ENCODE results near the gene SLC16A7.

The SLC16A7 gene

DNA sequence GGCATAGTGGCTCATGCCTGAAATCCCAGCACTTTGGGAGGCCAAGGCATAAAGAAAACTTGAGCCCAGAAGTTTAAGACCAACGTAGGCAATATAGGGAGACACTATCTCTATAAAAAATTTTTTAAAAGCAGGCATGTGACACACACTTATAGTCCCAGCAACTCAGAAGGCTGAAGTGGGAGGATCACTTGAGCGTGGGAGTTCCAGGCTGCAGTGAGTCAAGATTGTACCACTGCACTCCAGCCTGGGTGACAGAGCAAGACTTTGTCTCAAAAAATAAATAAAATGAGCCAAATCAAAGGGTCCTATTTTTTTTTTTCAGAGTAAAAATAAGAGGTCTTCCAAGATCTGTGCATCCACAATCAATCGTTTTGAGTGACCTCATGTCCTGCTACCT is 237.6 kb downstream of the SLC16A7 start:
- H3K9me3 ChIP-seq (ENCODE audit: low read depth, low read length): no peaks in the 10 kb centered on the region
- TF ChIP-seq EZH2 (IDR thresholded peaks at IDR 0.05) (no peak), POLR2AphosphoS5 (IDR thresholded peaks at IDR 0.05; ENCODE audit: borderline replicate concordance, low read depth, low read length) (no peak), FOXP2 (optimal IDR thresholded peaks at IDR 0.05; ENCODE audit: control extremely low read depth, extremely low read length, insufficient read depth) (no peak)
- H3K27ac ChIP-seq: no peak overlapping the region
- DNase-seq (ENCODE audit: low read depth, low spot score): no peak
- no peaks in the 10 kb centered on the region for H3K36me3 ChIP-seq (ENCODE audit: insufficient read depth, low read length)
- no peak overlapping the region for H3K4me3 ChIP-seq
- no peak overlapping the region for H3K9ac ChIP-seq (ENCODE audit: insufficient read length)

DNA sequence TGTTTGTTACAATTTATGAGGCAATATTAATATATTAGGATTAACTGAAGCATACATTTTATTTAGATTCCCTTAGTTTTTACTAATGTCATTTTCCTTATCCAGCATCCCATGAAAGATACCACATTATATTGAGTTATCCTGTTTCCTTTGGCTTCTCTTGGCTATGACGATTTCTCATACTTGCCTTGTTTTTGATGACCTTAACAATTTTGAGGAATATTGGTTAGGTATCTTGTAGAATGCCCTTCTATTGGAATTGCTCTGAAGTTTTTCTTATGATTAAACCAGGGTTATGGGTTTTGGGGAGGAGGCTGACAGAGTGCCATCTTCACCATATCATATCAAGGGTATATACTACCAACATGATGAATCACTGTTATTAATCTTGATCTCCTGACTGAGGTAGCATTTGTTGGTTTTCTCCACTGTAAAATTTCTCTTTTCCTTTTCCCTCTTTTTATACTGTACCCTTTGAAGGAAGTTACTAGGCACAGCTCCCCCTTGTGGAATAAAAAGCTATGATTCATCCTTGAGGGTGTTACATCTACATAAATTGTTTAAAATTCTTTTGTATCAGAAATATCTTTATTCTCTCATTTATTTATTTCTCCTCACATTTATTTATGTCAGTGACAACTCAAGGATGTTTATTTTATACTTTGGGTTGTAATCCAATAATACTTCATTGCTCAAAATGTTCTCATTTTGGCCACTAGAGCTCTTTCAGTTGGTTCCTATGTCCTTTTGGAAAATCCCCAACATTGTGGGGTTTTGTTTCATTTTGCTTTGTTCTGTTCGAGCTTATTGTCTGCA is 239.0 kb downstream of the SLC16A7 start:
- Histone ChIP-seq H3K4me3 (no peak overlapping the region), H3K9ac (ENCODE audit: insufficient read length) (no peak overlapping the region), H3K27ac (no peak overlapping the region), H3K36me3 (ENCODE audit: insufficient read depth, low read length) (no peaks in the 10 kb centered on the region), H3K9me3 (ENCODE audit: low read depth, low read length) (no peaks in the 10 kb centered on the region)
- no peak for TF ChIP-seq EZH2 (IDR thresholded peaks at IDR 0.05)
- no peak for TF ChIP-seq FOXP2 (optimal IDR thresholded peaks at IDR 0.05; ENCODE audit: control extremely low read depth, extremely low read length, insufficient read depth)
- no peak for TF ChIP-seq POLR2AphosphoS5 (IDR thresholded peaks at IDR 0.05; ENCODE audit: borderline replicate concordance, low read depth, low read length)
- peak; percentile 37 for DNase-seq (ENCODE audit: low read depth, low spot score)
